NCI-H345 treated with DMSO at 0.1 percent for 48 hours (cell line): ENCODE measurements around the gene SNUPN.
"Not testable (repeated sequence)": the region's sequence is repeated elsewhere in the genome, so short reads cannot be mapped to it uniquely, and the experiment has no call there.

Experiments
- DNase-seq: peaks from one replicate; lab custom pipeline; 2025; ENCODE audit not compliant: unreplicated experiment; lab: John Stamatoyannopoulos, UW

SNUPN gene

GRCh38 chr15:75584121-75584520, 41.4 kb downstream of the SNUPN start:
- DNase-seq = no peak

- no peak for DNase-seq
These were observed 41.8 kb downstream of the SNUPN start for GRCh38 chr15:75583701-75584100.

GRCh38 chr15:75582943-75583342, 42.6 kb downstream of the SNUPN start:
- DNase-seq = not testable (repeated sequence)

- peak; percentile 58 for DNase-seq
These were observed 46.3 kb downstream of the SNUPN start, which contains the start of gene PTPN9 for GRCh38 chr15:75578948-75579920. Gene PTPN9, minus strand, starts transcription at chr15:75579315. Its CDS starts 539 bp downstream, at chr15:75578776.

- DNase-seq = no peak
These were observed 47.2 kb downstream of the SNUPN start for GRCh38 chr15:75578173-75578947.

GRCh38 chr15:75577401-75578172, 47.9 kb downstream of the SNUPN start:
- no peak for DNase-seq

GRCh38 chr15:75573648-75574384, 51.7 kb downstream of the SNUPN start:
- no peak for DNase-seq

- no peak for DNase-seq
These were observed 55.2 kb downstream of the SNUPN start for GRCh38 chr15:75570126-75570845.

GRCh38 chr15:75565062-75565970, 60.2 kb downstream of the SNUPN start:
- no peak for DNase-seq

GRCh38 chr15:75561888-75562287, 63.6 kb downstream of the SNUPN start:
- DNase-seq = no peak

- not testable (repeated sequence) for DNase-seq
These were observed 66.2 kb downstream of the SNUPN start for GRCh38 chr15:75559360-75559759.

- DNase-seq = not testable (repeated sequence)
These were observed 66.6 kb downstream of the SNUPN start for GRCh38 chr15:75558955-75559354.

GRCh38 chr15:75554717-75555116, 70.8 kb downstream of the SNUPN start:
- DNase-seq = no peak

GRCh38 chr15:75553659-75554058, 71.9 kb downstream of the SNUPN start:
- no peak for DNase-seq

GRCh38 chr15:75551091-75551490, 74.4 kb downstream of the SNUPN start:
- DNase-seq = no peak
